ENCODE results near the gene SMIM23.

GRCh38 chr5:171773106-171773505 is 12.5 kb upstream of the SMIM23 start:
- no peak for TF ChIP-seq CTCF (IDR thresholded peaks at IDR 0.05)
- TF ChIP-seq RCOR1 (IDR thresholded peaks at IDR 0.05; ENCODE audit: low read depth, low read length), result no peak
- TF ChIP-seq EP300 (IDR thresholded peaks at IDR 0.05), result no peak
- TF ChIP-seq POLR2A (IDR thresholded peaks at IDR 0.05; ENCODE audit: low read length), result no peak
- no peak for TF ChIP-seq RAD21 (conservative IDR thresholded peaks at IDR 0.05 in 1 of 2, IDR thresholded peaks at IDR 0.05 in 1 of 2)
- TF ChIP-seq, protein P1, sequence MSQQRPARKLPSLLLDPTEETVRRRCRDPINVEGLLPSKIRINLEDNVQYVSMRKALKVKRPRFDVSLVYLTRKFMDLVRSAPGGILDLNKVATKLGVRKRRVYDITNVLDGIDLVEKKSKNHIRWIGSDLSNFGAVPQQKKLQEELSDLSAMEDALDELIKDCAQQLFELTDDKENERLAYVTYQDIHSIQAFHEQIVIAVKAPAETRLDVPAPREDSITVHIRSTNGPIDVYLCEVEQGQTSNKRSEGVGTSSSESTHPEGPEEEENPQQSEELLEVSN (IDR thresholded peaks at IDR 0.05; ENCODE audit: borderline replicate concordance, low read depth), result no peak
- no peak for TF ChIP-seq ZSCAN20 (CRISPR knock-in tag; IDR thresholded peaks at IDR 0.05)
- no peak for TF ChIP-seq MYC (IDR thresholded peaks at IDR 0.05; ENCODE audit: borderline replicate concordance, low read length)
- TF ChIP-seq ZFP36 (IDR thresholded peaks at IDR 0.05; ENCODE audit: borderline replicate concordance, partially characterized antibody), result no peak
- TF ChIP-seq BHLHE40 (IDR thresholded peaks at IDR 0.05; ENCODE audit: low read depth, low read length), result no peak
- TF ChIP-seq, protein P2, sequence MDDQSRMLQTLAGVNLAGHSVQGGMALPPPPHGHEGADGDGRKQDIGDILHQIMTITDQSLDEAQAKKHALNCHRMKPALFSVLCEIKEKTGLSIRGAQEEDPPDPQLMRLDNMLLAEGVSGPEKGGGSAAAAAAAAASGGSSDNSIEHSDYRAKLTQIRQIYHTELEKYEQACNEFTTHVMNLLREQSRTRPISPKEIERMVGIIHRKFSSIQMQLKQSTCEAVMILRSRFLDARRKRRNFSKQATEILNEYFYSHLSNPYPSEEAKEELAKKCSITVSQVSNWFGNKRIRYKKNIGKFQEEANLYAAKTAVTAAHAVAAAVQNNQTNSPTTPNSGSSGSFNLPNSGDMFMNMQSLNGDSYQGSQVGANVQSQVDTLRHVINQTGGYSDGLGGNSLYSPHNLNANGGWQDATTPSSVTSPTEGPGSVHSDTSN (IDR thresholded peaks at IDR 0.05), result no peak
- TF ChIP-seq, protein P3, sequence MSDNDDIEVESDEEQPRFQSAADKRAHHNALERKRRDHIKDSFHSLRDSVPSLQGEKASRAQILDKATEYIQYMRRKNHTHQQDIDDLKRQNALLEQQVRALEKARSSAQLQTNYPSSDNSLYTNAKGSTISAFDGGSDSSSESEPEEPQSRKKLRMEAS (IDR thresholded peaks at IDR 0.05), result no peak
- TF ChIP-seq, protein P4, sequence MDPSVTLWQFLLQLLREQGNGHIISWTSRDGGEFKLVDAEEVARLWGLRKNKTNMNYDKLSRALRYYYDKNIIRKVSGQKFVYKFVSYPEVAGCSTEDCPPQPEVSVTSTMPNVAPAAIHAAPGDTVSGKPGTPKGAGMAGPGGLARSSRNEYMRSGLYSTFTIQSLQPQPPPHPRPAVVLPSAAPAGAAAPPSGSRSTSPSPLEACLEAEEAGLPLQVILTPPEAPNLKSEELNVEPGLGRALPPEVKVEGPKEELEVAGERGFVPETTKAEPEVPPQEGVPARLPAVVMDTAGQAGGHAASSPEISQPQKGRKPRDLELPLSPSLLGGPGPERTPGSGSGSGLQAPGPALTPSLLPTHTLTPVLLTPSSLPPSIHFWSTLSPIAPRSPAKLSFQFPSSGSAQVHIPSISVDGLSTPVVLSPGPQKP (IDR thresholded peaks at IDR 0.05; ENCODE audit: low read depth, low read length), result no peak
- no peak for TF ChIP-seq RARB (CRISPR knock-in tag; IDR thresholded peaks at IDR 0.05)

All from A549 (cell line).